Endothelial cell of umbilical vein (primary cell): ENCODE data around the gene RHOBTB1. TPM values are rescaled to one million over a fixed set of nuclear protein-coding genes. Genes with fewer than 3 reads are reported as not detected.

Source experiments
- BruUV-seq: library from RNA; stranded (reverse); fragments of 400-500 nt; replicated peaks from 2 replicates; lab custom pipeline; 2021; lab: Mats Ljungman, UMichigan
- CTCF ChIA-PET: fragments of 300-600, 350-600 bp; sonication (Branson Sonifier 250); formaldehyde crosslinking; loops from one replicate; lab custom pipeline; 2021; ENCODE audit warnings: antibody characterized with exemption, inconsistent platforms; lab: Charles Lee
- POLR2A ChIA-PET: fragments of 300-600, 350-600 bp; sonication (Branson Sonifier 250); formaldehyde crosslinking; loops from one replicate; lab custom pipeline; 2021; ENCODE audit warnings: antibody characterized with exemption, inconsistent platforms; lab: Charles Lee
- DNase-seq: peaks from one replicate; pipeline ENCODE4 v3.0.0-alpha.2; 2011; ENCODE audit warnings: low read depth, low spot score
- FAIRE-seq: peaks from 2 replicates; lab custom pipeline; 2011; peaks lifted over from hg19 to GRCh38; lab: Jason Lieb, UNC
- H2AFZ ChIP-seq: 2 replicates; pipeline ENCODE4 v1.6.0; 2012; ENCODE audit warnings: low read depth, low read length, control low read depth, inconsistent platforms
- H3K27ac ChIP-seq: 2 replicates; pipeline ENCODE4 v1.5.1; 2011; ENCODE audit warnings: low read depth, mild to moderate bottlenecking, control low read depth, low read length, moderate library complexity; ENCODE audit not compliant: insufficient read depth
- H3K27me3 ChIP-seq, 2 experiments: 2 replicates each; pipeline versions ENCODE4 v1.6.0 to v1.6.1; 2011; ENCODE audit warnings: low read length in 2 of 2, mixed read lengths in 1 of 2; ENCODE audit not compliant: control insufficient read depth in 2 of 2, insufficient read depth in 2 of 2
- H3K36me3 ChIP-seq, 2 experiments: 2 replicates in 1 of 2; 3 replicates in 1 of 2; pipeline ENCODE4 v1.5.1; 2011; ENCODE audit warnings: low read length in 2 of 2, mild to moderate bottlenecking in 1 of 2, moderate library complexity in 1 of 2; ENCODE audit not compliant: control insufficient read depth in 2 of 2, insufficient read depth in 2 of 2; ENCODE audit errors: extremely low read depth in 1 of 2
- H3K4me1 ChIP-seq: 3 replicates; pipeline ENCODE4 v1.5.1; 2011; ENCODE audit warnings: mild to moderate bottlenecking, low read length; ENCODE audit not compliant: control insufficient read depth, insufficient read depth; ENCODE audit errors: extremely low read depth
- H3K4me2 ChIP-seq: 2 replicates; pipeline ENCODE4 v1.6.1; 2011; ENCODE audit warnings: low read length, control low read depth, mixed read lengths; ENCODE audit not compliant: insufficient read depth
- H3K4me3 ChIP-seq, 3 experiments: fragments of 200-600 bp in 1 of 3; sonication (generic), shearing (Covaris generic) in 1 of 3; replicated peaks in 1 of 3; 2 replicates each; pipeline ENCODE4 v1.5.1; 2011 to 2016; ENCODE audit warnings: control low read depth in 3 of 3, low read length in 3 of 3, mild to moderate bottlenecking in 2 of 3, inconsistent platforms in 1 of 3, low read depth in 1 of 3, moderate library complexity in 1 of 3; ENCODE audit not compliant: insufficient read depth in 1 of 3
- H3K79me2 ChIP-seq: 2 replicates; pipeline ENCODE4 v1.6.0; 2012; ENCODE audit warnings: low read length, inconsistent platforms; ENCODE audit not compliant: control insufficient read depth, insufficient read depth
- H3K9ac ChIP-seq: replicated peaks from 2 replicates; pipeline ENCODE3; 2011; ENCODE audit warnings: low read length, control low read depth; ENCODE audit not compliant: insufficient read depth; ENCODE audit errors: extremely low read depth
- H3K9me1 ChIP-seq: replicated peaks from 3 replicates; pipeline ENCODE4 v1.6.0; 2011; ENCODE audit warnings: mild to moderate bottlenecking, low read length; ENCODE audit not compliant: control insufficient read depth, insufficient read depth; ENCODE audit errors: extremely low read depth
- H3K9me3 ChIP-seq: replicated peaks from 2 replicates; pipeline ENCODE4 v1.5.1; 2012; ENCODE audit warnings: low read length, inconsistent platforms; ENCODE audit not compliant: control insufficient read depth, insufficient read depth
- H4K20me1 ChIP-seq: replicated peaks from 2 replicates; pipeline ENCODE3; 2011; ENCODE audit warnings: mild to moderate bottlenecking, low read length; ENCODE audit not compliant: control insufficient read depth, insufficient read depth; ENCODE audit errors: extremely low read depth
- EZH2 ChIP-seq: IDR thresholded peaks from 2 replicates; pipeline ENCODE4 v1.6.1; 2012; ENCODE audit warnings: borderline replicate concordance, low read depth, mild to moderate bottlenecking, moderate library complexity, low read length, inconsistent platforms; ENCODE audit not compliant: severe bottlenecking
- FOS ChIP-seq: IDR thresholded peaks from 2 replicates; pipeline ENCODE4 v1.6.1; 2011; ENCODE audit warnings: mild to moderate bottlenecking, low read length, moderate library complexity, borderline replicate concordance; ENCODE audit not compliant: insufficient read depth
- GATA2 ChIP-seq: IDR thresholded peaks from 2 replicates; pipeline ENCODE4 v1.7.0; 2011; ENCODE audit warnings: low read depth, mild to moderate bottlenecking, moderate library complexity, mixed read lengths, low read length; ENCODE audit not compliant: insufficient read length, insufficient read depth
- JUN ChIP-seq: IDR thresholded peaks from 2 replicates; pipeline ENCODE4 v1.6.1; 2011; ENCODE audit warnings: borderline replicate concordance, low read depth; ENCODE audit not compliant: insufficient read length, insufficient read depth
- MYC ChIP-seq: IDR thresholded peaks from one replicate; pipeline ENCODE4 v1.6.1; 2011; ENCODE audit warnings: mild to moderate bottlenecking, low read depth, low read length
- POLR2A ChIP-seq: IDR thresholded peaks from 2 replicates; pipeline ENCODE4 v1.6.1; 2012; ENCODE audit warnings: low read depth, mild to moderate bottlenecking, control low read depth, low read length
- POLR2AphosphoS5 ChIP-seq: IDR thresholded peaks from 2 replicates; pipeline ENCODE4 v1.6.1; 2012; ENCODE audit warnings: low read depth, mild to moderate bottlenecking, control low read depth, low read length, moderate library complexity; ENCODE audit not compliant: insufficient read depth
- dilution Hi-C: fragments of 300-500 bp; cut with MboI; formaldehyde crosslinking; loops from one replicate; pipeline ENCODE4 v1.15.0; 2019; ENCODE audit warnings: low sequenced_read_pairs; ENCODE audit not compliant: extremely low pct_ligation_motif_present
- intact Hi-C: fragments of 100-400 bp; cut with micrococcal nuclease; formaldehyde crosslinking; loops from one replicate; pipeline ENCODE4 v1.10.0; 2022
- polyA plus RNA-seq, 4 experiments: library from polyadenylated mRNA; depleted of rRNA in 3 of 4; stranded (reverse) in 3 of 4; unstranded in 1 of 4; fragments of >200 nt; gene quantifications; 2 replicates each; pipeline versions ENCODE4 v1.2.1 to v1.2.3, GENCODE V29; 2011 to 2012; ENCODE audit warnings: missing spikeins in 1 of 4
- total RNA-seq: library from RNA; stranded (reverse); gene quantifications from 2 replicates; pipeline ENCODE4 v1.2.3, GENCODE V29; 2021
- TF ChIP-seq, protein P1 (sequence below), 2 donors: IDR thresholded peaks; 1 replicate in 1 of 2; 2 replicates in 1 of 2; pipeline ENCODE4 v1.5.1; 2011; ENCODE audit warnings: low read length in 2 of 2, mild to moderate bottlenecking in 2 of 2, moderate library complexity in 2 of 2, control low read depth in 1 of 2, inconsistent platforms in 1 of 2, low read depth in 1 of 2; ENCODE audit not compliant: insufficient read depth in 1 of 2; ENCODE audit errors: extremely low read depth in 1 of 2
- TF ChIP-seq, protein P2 (sequence below): IDR thresholded peaks from 2 replicates; pipeline ENCODE4 v1.6.1; 2011; ENCODE audit not compliant: insufficient read depth, insufficient read length

The RHOBTB1 gene
- total and polyA plus RNA-seq, 2 donors (not counting 3 experiments of a cell fraction or from before 2014, with no cell fraction given) = 21.2 to 31.0 TPM

DNA sequence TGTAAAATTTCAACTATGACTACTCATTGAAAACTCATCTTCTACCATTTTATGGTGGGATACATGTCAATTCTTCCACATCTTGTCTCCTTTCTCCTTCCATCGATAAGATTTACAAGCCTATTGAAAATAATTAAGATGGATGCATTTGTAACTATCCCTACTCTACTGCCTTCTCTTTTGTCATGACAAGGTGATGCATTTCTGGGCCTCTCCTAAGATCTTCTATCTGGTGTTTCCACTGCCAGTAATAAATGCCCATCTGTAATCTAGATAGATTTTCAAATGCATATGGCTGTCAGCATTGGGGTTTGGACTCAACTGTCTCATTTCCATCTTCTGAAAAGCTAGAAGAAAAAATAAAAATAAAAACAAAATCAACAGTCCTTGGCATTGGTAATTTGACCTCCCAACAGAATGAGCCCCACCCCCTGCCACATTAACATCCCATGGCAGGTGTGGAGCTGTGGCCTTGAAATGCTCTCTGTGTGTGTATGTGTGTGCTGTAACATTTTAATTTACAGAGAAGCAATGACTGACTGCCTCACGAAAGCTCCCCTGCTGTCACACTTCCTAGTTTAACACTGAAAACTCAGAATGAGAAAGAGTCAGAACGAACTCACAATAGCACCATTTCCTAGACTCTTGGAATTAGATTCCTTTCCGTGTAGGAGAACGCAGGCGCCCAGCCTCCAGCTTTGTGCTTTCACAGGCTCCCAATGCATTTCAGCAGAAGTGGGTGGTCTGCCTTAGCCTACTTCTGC lies 74.2 kb downstream of the RHOBTB1 start:
- Histone ChIP-seq H3K27me3 (no peaks in the 10 kb centered on the region), H3K4me2 (no peak overlapping the region), H4K20me1 (no peaks in the 10 kb centered on the region), H3K27ac (no peak overlapping the region), H3K36me3 (peaks cover 2 to 9% of the 10 kb centered on the region in 2 experiments), H3K4me1 (no peaks in the 10 kb centered on the region), H3K9ac (no peak overlapping the region), H3K4me3 (no peak overlapping the region), H2AFZ (no peak overlapping the region), H3K9me1 (no peaks in the 10 kb centered on the region), H3K79me2 (no peaks in the 10 kb centered on the region), H3K9me3 (no peaks in the 10 kb centered on the region)
- FAIRE-seq (no peak), DNase-seq (no peak)
- ChIA-PET POLR2A (no interaction called here), CTCF (interaction anchor here (1.3 to 2.1 kb wide), 3 partner anchors 16 to 95 kb away, joined by 5 to 8 read pairs (median 6); no protein-coding TSS in a partner anchor)
- no peak for TF ChIP-seq FOS
- no peak for TF ChIP-seq JUN
- TF ChIP-seq, protein P1, sequence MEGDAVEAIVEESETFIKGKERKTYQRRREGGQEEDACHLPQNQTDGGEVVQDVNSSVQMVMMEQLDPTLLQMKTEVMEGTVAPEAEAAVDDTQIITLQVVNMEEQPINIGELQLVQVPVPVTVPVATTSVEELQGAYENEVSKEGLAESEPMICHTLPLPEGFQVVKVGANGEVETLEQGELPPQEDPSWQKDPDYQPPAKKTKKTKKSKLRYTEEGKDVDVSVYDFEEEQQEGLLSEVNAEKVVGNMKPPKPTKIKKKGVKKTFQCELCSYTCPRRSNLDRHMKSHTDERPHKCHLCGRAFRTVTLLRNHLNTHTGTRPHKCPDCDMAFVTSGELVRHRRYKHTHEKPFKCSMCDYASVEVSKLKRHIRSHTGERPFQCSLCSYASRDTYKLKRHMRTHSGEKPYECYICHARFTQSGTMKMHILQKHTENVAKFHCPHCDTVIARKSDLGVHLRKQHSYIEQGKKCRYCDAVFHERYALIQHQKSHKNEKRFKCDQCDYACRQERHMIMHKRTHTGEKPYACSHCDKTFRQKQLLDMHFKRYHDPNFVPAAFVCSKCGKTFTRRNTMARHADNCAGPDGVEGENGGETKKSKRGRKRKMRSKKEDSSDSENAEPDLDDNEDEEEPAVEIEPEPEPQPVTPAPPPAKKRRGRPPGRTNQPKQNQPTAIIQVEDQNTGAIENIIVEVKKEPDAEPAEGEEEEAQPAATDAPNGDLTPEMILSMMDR (IDR thresholded peaks at IDR 0.05; ENCODE audit: extremely low read depth in 1 of 2, insufficient read depth in 1 of 2, low read depth in 1 of 2, low read length in 2 of 2) = no peak
- dilution Hi-C loops = no loop called here
- no TSS peak for BruUV-seq
- intact Hi-C loops = no loop called here

DNA sequence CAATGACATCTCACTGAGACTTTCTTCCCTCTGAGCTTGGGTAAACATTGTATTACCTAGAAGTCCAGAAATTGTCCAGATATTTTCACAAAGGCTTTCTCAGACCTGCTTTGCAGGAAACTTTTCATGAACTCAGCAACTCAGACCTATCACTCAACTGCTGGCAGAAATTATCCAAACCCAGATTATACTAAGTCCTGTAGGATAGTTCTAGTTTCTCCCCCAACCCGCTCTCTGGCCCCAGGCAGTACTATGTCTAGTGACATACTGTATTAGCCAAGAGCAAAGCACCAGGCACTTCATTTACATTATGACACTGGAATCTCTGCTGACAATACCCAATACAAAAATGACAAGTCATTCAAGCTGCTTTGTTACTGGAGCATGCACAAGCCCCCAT lies 75.0 kb downstream of the RHOBTB1 start:
- Histone ChIP-seq H3K79me2 (no peaks in the 10 kb centered on the region), H3K27me3 (no peaks in the 10 kb centered on the region), H3K36me3 (peaks cover 2 to 9% of the 10 kb centered on the region in 2 experiments), H3K9me3 (no peaks in the 10 kb centered on the region), H3K27ac (no peak overlapping the region), H3K4me3 (no peak overlapping the region), H3K9ac (no peak overlapping the region), H3K4me2 (no peak overlapping the region), H2AFZ (no peak overlapping the region), H3K9me1 (no peaks in the 10 kb centered on the region), H3K4me1 (no peaks in the 10 kb centered on the region), H4K20me1 (no peaks in the 10 kb centered on the region)
- DNase-seq = no peak
- peak; percentile 47 for FAIRE-seq
- BruUV-seq = no TSS peak
- intact Hi-C loops (no loop called here), dilution Hi-C loops (no loop called here)
- CTCF ChIA-PET = interaction anchor here (1.3 to 2.1 kb wide), 3 partner anchors 16 to 96 kb away, joined by 5 to 8 read pairs (median 6); no protein-coding TSS in a partner anchor
- TF ChIP-seq GATA2 (no peak), POLR2A (no peak), MYC (no peak), EZH2 (no peak), POLR2AphosphoS5 (no peak), JUN (no peak), FOS (no peak)
- TF ChIP-seq, protein P1 (IDR thresholded peaks at IDR 0.05; ENCODE audit: extremely low read depth in 1 of 2, insufficient read depth in 1 of 2, low read depth in 1 of 2, low read length in 2 of 2) = no peak
- TF ChIP-seq, protein P2, sequence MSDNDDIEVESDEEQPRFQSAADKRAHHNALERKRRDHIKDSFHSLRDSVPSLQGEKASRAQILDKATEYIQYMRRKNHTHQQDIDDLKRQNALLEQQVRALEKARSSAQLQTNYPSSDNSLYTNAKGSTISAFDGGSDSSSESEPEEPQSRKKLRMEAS = no peak
- POLR2A ChIA-PET = no interaction called here
